Panc1 (cell line): ENCODE results near the gene WSB1. TPM values are rescaled to one million over a fixed set of nuclear protein-coding genes. Genes with fewer than 3 reads are reported as not detected.

Experiments
- ATAC-seq: fragments of 200-7000 bp; cut with Tn5 transposase; 2 replicates; pipeline ENCODE4 v1.9.1; 2020; ENCODE audit warnings: mild to moderate bottlenecking, moderate library complexity
- BruUV-seq: library from RNA; stranded (reverse); fragments of 400-500 nt; replicated peaks from 2 replicates; lab custom pipeline; 2021; lab: Mats Ljungman, UMichigan
- CTCF ChIA-PET: fragments of 300-600 bp; sonication (Branson Sonifier 250); formaldehyde crosslinking; loops from one replicate; lab custom pipeline; 2022; ENCODE audit warnings: antibody characterized with exemption; lab: Charles Lee
- POLR2A ChIA-PET: fragments of 300-600 bp; sonication (Branson Sonifier 250); formaldehyde crosslinking; loops from one replicate; lab custom pipeline; 2022; ENCODE audit warnings: antibody characterized with exemption; lab: Charles Lee
- DNase-seq: peaks from one replicate; pipeline ENCODE4 v3.0.0-alpha.2; 2010; ENCODE audit warnings: low read depth, low spot score
- H3K27ac ChIP-seq: 2 replicates; pipeline ENCODE4 v1.5.1; 2011; ENCODE audit warnings: mild to moderate bottlenecking, low read length, inconsistent platforms
- H3K27me3 ChIP-seq: fragments of 200-500 bp; sonication (Bioruptor generic); 2 replicates; pipeline ENCODE4 v1.6.0; 2014; ENCODE audit warnings: low read length, inconsistent platforms; ENCODE audit not compliant: control insufficient read depth, insufficient read depth
- H3K36me3 ChIP-seq: fragments of 200-500 bp; sonication (Bioruptor generic); 2 replicates; pipeline ENCODE4 v1.5.1; 2014; ENCODE audit warnings: inconsistent platforms, mild to moderate bottlenecking, low read length, moderate library complexity; ENCODE audit not compliant: control insufficient read depth, insufficient read depth
- H3K4me1 ChIP-seq: 2 replicates; pipeline ENCODE4 v1.5.1; 2011; ENCODE audit warnings: inconsistent platforms, mild to moderate bottlenecking, low read length, moderate library complexity; ENCODE audit not compliant: control insufficient read depth, insufficient read depth
- H3K4me3 ChIP-seq, 2 experiments: 2 replicates each; pipeline ENCODE4 v1.5.1; 2011 to 2012; ENCODE audit warnings: low read depth in 2 of 2, low read length in 2 of 2, mild to moderate bottlenecking in 2 of 2, inconsistent platforms in 1 of 2, moderate library complexity in 1 of 2
- H3K9me3 ChIP-seq: fragments of 200-500 bp; sonication (Bioruptor generic); 2 replicates; pipeline ENCODE4 v1.5.1; 2014; ENCODE audit warnings: low read depth, mild to moderate bottlenecking, inconsistent platforms, low read length, moderate library complexity; ENCODE audit not compliant: control insufficient read depth, insufficient read depth
- CTCF ChIP-seq: fragments of 450-650 bp; IDR thresholded peaks from 2 replicates; pipeline ENCODE4 v1.5.1; 2017; ENCODE audit warnings: mild to moderate bottlenecking
- POLR2AphosphoS5 ChIP-seq: IDR thresholded peaks from 2 replicates; pipeline ENCODE4 v1.6.1; 2012; ENCODE audit warnings: mild to moderate bottlenecking, low read depth, low read length, moderate library complexity
- REST ChIP-seq, 2 experiments: IDR thresholded peaks; 2 replicates each; pipeline ENCODE4 v1.6.1; 2011 to 2012; ENCODE audit warnings: low read depth in 2 of 2, control low read depth in 1 of 2, low read length in 1 of 2, mild to moderate bottlenecking in 1 of 2, moderate library complexity in 1 of 2; ENCODE audit not compliant: insufficient read depth in 1 of 2
- SIN3A ChIP-seq: IDR thresholded peaks from 2 replicates; pipeline ENCODE4 v1.6.1; 2012; ENCODE audit warnings: low read depth, mild to moderate bottlenecking, low read length, moderate library complexity, borderline replicate concordance; ENCODE audit not compliant: insufficient read depth
- TCF7L2 ChIP-seq: IDR thresholded peaks from 2 replicates; pipeline ENCODE4 v1.6.1; 2011; ENCODE audit warnings: mild to moderate bottlenecking, low read depth, low read length, inconsistent platforms
- in situ Hi-C: cut with HindIII; loops from 2 replicates; pipeline ENCODE4 v1.10.0; 2016; ENCODE audit warnings: low sequenced_read_pairs, low pct_unique_long_range_greater_than_20kb
- intact Hi-C: fragments of 100-400 bp; cut with micrococcal nuclease; formaldehyde crosslinking; loops from one replicate; pipeline ENCODE4 v1.10.0; 2022; ENCODE audit not compliant: unreplicated experiment
- total RNA-seq: library from RNA; stranded (reverse); gene quantifications from one replicate; pipeline ENCODE4 v1.2.1, GENCODE V29; 2021; ENCODE audit not compliant: unreplicated experiment

The WSB1 gene
- total RNA-seq, 1 experiment from 2014 or later, result 114 TPM

GRCh38 chr17:27324771-27325339 lies 30.9 kb downstream of the WSB1 start:
- ChIA-PET CTCF (no interaction called here), POLR2A (no interaction called here)
- intact Hi-C loops, result no loop called here
- TF ChIP-seq TCF7L2, result no peak
- no peak for TF ChIP-seq REST (IDR thresholded peaks at IDR 0.05; ENCODE audit: insufficient read depth in 1 of 2, low read depth in 2 of 2, low read length in 1 of 2)
- no peak for TF ChIP-seq POLR2AphosphoS5
- TF ChIP-seq CTCF, result no peak
- no peak for TF ChIP-seq SIN3A
- BruUV-seq, result no TSS peak
- H3K4me1 ChIP-seq, result no peaks in the 10 kb centered on the region
- in situ Hi-C loops, result loop anchor here (25.0 kb wide), 1 partner anchor 88 kb away; no protein-coding TSS in a partner anchor
- no peak overlapping the region for H3K4me3 ChIP-seq
- no peak for DNase-seq
- no peak for ATAC-seq
- H3K27ac ChIP-seq, result no peak overlapping the region
- no peaks in the 10 kb centered on the region for H3K36me3 ChIP-seq
- no peaks in the 10 kb centered on the region for H3K9me3 ChIP-seq
- no peaks in the 10 kb centered on the region for H3K27me3 ChIP-seq

GRCh38 chr17:27326051-27326450 lies 32.1 kb downstream of the WSB1 start:
- Histone ChIP-seq H3K4me3 (no peak overlapping the region), H3K27ac (no peak overlapping the region), H3K9me3 (no peaks in the 10 kb centered on the region), H3K4me1 (no peaks in the 10 kb centered on the region), H3K27me3 (no peaks in the 10 kb centered on the region), H3K36me3 (no peaks in the 10 kb centered on the region)
- intact Hi-C loops, result no loop called here
- BruUV-seq, result no TSS peak
- in situ Hi-C loops, result loop anchor here (25.0 kb wide), 1 partner anchor 89 kb away; no protein-coding TSS in a partner anchor
- no peak for TF ChIP-seq REST (IDR thresholded peaks at IDR 0.05; ENCODE audit: insufficient read depth in 1 of 2, low read depth in 2 of 2, low read length in 1 of 2)
- no peak for TF ChIP-seq CTCF
- no peak for TF ChIP-seq POLR2AphosphoS5
- no peak for TF ChIP-seq TCF7L2
- TF ChIP-seq SIN3A, result no peak
- ChIA-PET POLR2A (no interaction called here), CTCF (no interaction called here)
- ATAC-seq (no peak), DNase-seq (no peak)
